Transverse colon (tissue), 4 donors: ENCODE data around the gene RPS6KA4. TPM values are rescaled to one million over a fixed set of nuclear protein-coding genes. Genes with fewer than 3 reads are reported as not detected.

Experiments
- DNase-seq: peaks from one replicate; pipeline ENCODE4 v3.0.0-alpha.2; 2019
- H3K27ac ChIP-seq, 4 donors: fragments of 200-600 bp; sonication (generic); 2 replicates each; pipeline ENCODE4 v1.5.1; 2016 to 2018; ENCODE audit warnings: inconsistent platforms in 4 of 4
- H3K27me3 ChIP-seq: fragments of 200-600 bp; sonication (generic); 2 replicates; pipeline ENCODE4 v1.5.1; 2017; ENCODE audit warnings: inconsistent platforms
- H3K36me3 ChIP-seq, 4 donors: fragments of 200-600 bp; sonication (generic); 2 replicates each; pipeline ENCODE4 v1.5.1; 2017 to 2019; ENCODE audit warnings: inconsistent platforms in 4 of 4
- H3K4me1 ChIP-seq, 4 donors: fragments of 200-600 bp; sonication (generic); 2 replicates each; pipeline ENCODE4 v1.5.1; 2017 to 2020; ENCODE audit warnings: inconsistent platforms in 4 of 4
- H3K4me3 ChIP-seq, 4 donors: fragments of 200-600 bp; sonication (generic); 1 replicate in 1 of 4; 2 replicates in 3 of 4; pipeline versions ENCODE4 v1.5.1 to v1.6.1; 2017 to 2019; ENCODE audit warnings: inconsistent platforms in 4 of 4
- H3K9me3 ChIP-seq, 2 donors: fragments of 200-600 bp; sonication (generic); 2 replicates each; pipeline ENCODE4 v1.5.1; 2017 to 2019; ENCODE audit warnings: inconsistent platforms in 2 of 2
- CTCF ChIP-seq, 5 experiments: fragments of 200-600 bp in 3 of 5; fragments of 450-650 bp in 2 of 5; sonication (generic) in 3 of 5; IDR thresholded peaks; 1 replicate in 2 of 5; 2 replicates in 3 of 5; pipeline ENCODE4 v1.5.1; 2016 to 2017; ENCODE audit warnings: antibody characterized with exemption in 5 of 5, inconsistent platforms in 3 of 5, mild to moderate bottlenecking in 2 of 5, moderate library complexity in 1 of 5
- EP300 ChIP-seq: sonication (generic); formaldehyde crosslinking; IDR thresholded peaks from one replicate; pipeline ENCODE4 v1.6.1; 2017; ENCODE audit warnings: antibody characterized with exemption, low read depth
- POLR2A ChIP-seq: fragments of 450-650 bp; IDR thresholded peaks from one replicate; pipeline ENCODE4 v1.6.1; 2016; ENCODE audit warnings: antibody characterized with exemption, mild to moderate bottlenecking, moderate library complexity
- POLR2AphosphoS5 ChIP-seq, 3 donors: sonication (generic); formaldehyde crosslinking; IDR thresholded peaks; one replicate each; pipeline ENCODE4 v1.6.1; 2016; ENCODE audit warnings: antibody characterized with exemption in 3 of 3
- WGBS, 2 donors: methylation state at CpG; one replicate each; pipeline ENCODE4 v1.1.5; 2018; ENCODE audit warnings: low coverage in 1 of 2; 5-methylcytosine and 5-hydroxymethylcytosine counted together
- in situ Hi-C, 4 donors: fragments of 200-750 bp; cut with MboI; loops; one replicate each; pipeline versions ENCODE4 v1.15.0 to v1.15.1; 2017; ENCODE audit warnings: low sequenced_read_pairs in 3 of 4, low pct_ligation_motif_present in 1 of 4, low pct_unique_long_range_greater_than_20kb in 1 of 4
- intact Hi-C: fragments of 100-400 bp; cut with DNase I; formaldehyde crosslinking; loops from one replicate; pipeline ENCODE4 v1.15.1; 2023; ENCODE audit warnings: low total_unique reads
- total RNA-seq, 4 donors: library from RNA; depleted of rRNA; stranded (reverse); fragments of >200 nt; gene quantifications; one replicate each; pipeline ENCODE4 v1.1.0, GENCODE V29; 2016

RPS6KA4 gene
- total RNA-seq, 4 donors from 2014 or later: 14.5 to 86.0 (median 34.5) TPM

- intact Hi-C loops (no loop called here), in situ Hi-C loops (no loop called here)
- H3K36me3 ChIP-seq: no peaks in the 10 kb centered on the region
- no peak for TF ChIP-seq CTCF (IDR thresholded peaks at IDR 0.05)
- no peak for TF ChIP-seq EP300
- no peak for TF ChIP-seq POLR2A
- no peak for TF ChIP-seq POLR2AphosphoS5 (IDR thresholded peaks at IDR 0.05)
- no peaks in the 10 kb centered on the region for H3K9me3 ChIP-seq
- H3K27me3 ChIP-seq: no peaks in the 10 kb centered on the region
- H3K4me3 ChIP-seq: peak overlapping the region in 3 of 4 donors; percentile 12 to 42 (median 22)
- peak overlapping the region; percentile 76 to 84 (median 82) for H3K27ac ChIP-seq
- WGBS, 2 donors: 68 to 80% methylated on average over 2 to 28 of the region's 29 CpGs
- DNase-seq: no peak
- peaks cover 7 to 31% (median 24%) of the 10 kb centered on the region in 4 donors for H3K4me1 ChIP-seq
These were observed 15.9 kb upstream of the RPS6KA4 start for GRCh38 chr11:64342869-64343745.

- H3K4me3 ChIP-seq: no peak overlapping the region
- no peaks in the 10 kb centered on the region for H3K9me3 ChIP-seq
- H3K27ac ChIP-seq: no peak overlapping the region
- in situ Hi-C loops (no loop called here), intact Hi-C loops (no loop called here)
- peaks cover 7 to 31% (median 24%) of the 10 kb centered on the region in 4 donors for H3K4me1 ChIP-seq
- no peaks in the 10 kb centered on the region for H3K36me3 ChIP-seq
- no peaks in the 10 kb centered on the region for H3K27me3 ChIP-seq
- DNase-seq: peak; percentile 38
- WGBS, 2 donors: 78% methylated on average over 16 of the region's 18 CpGs; no CpG with 5 or more reads in 1 of the 2 donors
- no peak for TF ChIP-seq POLR2AphosphoS5 (IDR thresholded peaks at IDR 0.05)
- peak in 4 of 5 experiments; percentile 21 to 24 (median 23) for TF ChIP-seq CTCF (IDR thresholded peaks at IDR 0.05)
These were observed 15.0 kb upstream of the RPS6KA4 start for GRCh38 chr11:64343767-64344559.

- no peak overlapping the region for H3K4me3 ChIP-seq
- H3K27ac ChIP-seq: no peak overlapping the region
- no peaks in the 10 kb centered on the region for H3K36me3 ChIP-seq
- in situ Hi-C loops: no loop called here
- TF ChIP-seq EP300: no peak
- no peak for TF ChIP-seq POLR2A
- no peak for TF ChIP-seq POLR2AphosphoS5 (IDR thresholded peaks at IDR 0.05)
- no peak for TF ChIP-seq CTCF (IDR thresholded peaks at IDR 0.05)
- H3K9me3 ChIP-seq: no peaks in the 10 kb centered on the region
- H3K27me3 ChIP-seq: no peaks in the 10 kb centered on the region
- 92% methylated on average over 28 of the region's 28 CpGs; no CpG with 5 or more reads in 1 of the 2 donors for WGBS, 2 donors
- no peak for DNase-seq
- H3K4me1 ChIP-seq: peaks cover 7 to 31% (median 24%) of the 10 kb centered on the region in 4 donors
- intact Hi-C loops: no loop called here
These were observed 14.2 kb upstream of the RPS6KA4 start for GRCh38 chr11:64344787-64345186.

- H3K36me3 ChIP-seq: no peaks in the 10 kb centered on the region
- 87% methylated on average over 12 of the region's 12 CpGs; no CpG with 5 or more reads in 1 of the 2 donors for WGBS, 2 donors
- H3K9me3 ChIP-seq: no peaks in the 10 kb centered on the region
- no peak overlapping the region for H3K4me3 ChIP-seq
- no peaks in the 10 kb centered on the region for H3K27me3 ChIP-seq
- DNase-seq: no peak
- in situ Hi-C loops: no loop called here
- intact Hi-C loops: no loop called here
- peaks cover under 1 to 12% (median 8%) of the 10 kb centered on the region in 4 donors for H3K4me1 ChIP-seq
- no peak overlapping the region for H3K27ac ChIP-seq
- TF ChIP-seq POLR2AphosphoS5 (IDR thresholded peaks at IDR 0.05): no peak
- no peak for TF ChIP-seq POLR2A
- TF ChIP-seq EP300: no peak
- no peak for TF ChIP-seq CTCF (IDR thresholded peaks at IDR 0.05)
These were observed 11.6 kb upstream of the RPS6KA4 start for GRCh38 chr11:64347193-64347867.
